ENCODE measurements around the gene NDFIP1. TPM values are rescaled to one million over a fixed set of nuclear protein-coding genes. Genes with fewer than 3 reads are reported as not detected.

The NDFIP1 gene
- total and polyA plus RNA-seq, 2 of the 8 experiments (the other 6 are each of a cell fraction or from before 2014, with no cell fraction given) = 8.8 to 27.1 TPM

DNA sequence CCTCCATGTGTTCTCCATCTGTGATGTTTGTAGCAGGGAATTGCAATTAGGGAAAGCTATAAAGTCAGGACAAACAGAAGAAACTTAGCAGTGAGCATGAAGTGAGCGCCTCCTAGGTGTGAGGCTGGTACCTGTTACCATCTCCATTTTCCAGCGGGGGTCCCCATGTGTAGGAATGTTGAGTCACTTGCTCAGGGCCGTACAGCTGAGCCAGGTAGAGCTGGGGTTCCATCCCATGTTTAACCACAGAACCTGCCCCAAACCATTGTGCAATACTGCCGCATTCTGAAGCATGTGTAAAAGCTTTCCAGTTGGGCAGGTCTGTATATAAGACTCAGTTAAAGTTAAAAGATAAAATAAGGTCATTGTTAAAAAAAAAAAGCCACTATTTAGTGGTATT, 62.7 kb downstream of the NDFIP1 start:
- Histone ChIP-seq H3K9me3 (ENCODE audit: insufficient read depth in 2 of 2, low read depth in 1 of 2, low read length in 1 of 2) (no peaks in the 10 kb centered on the region), H3K27me3 (replicated peaks in 1 of 4; ENCODE audit: control insufficient read depth in 3 of 4, extremely low read depth in 1 of 4, insufficient read depth in 3 of 4, low read length in 3 of 4) (no peaks in the 10 kb centered on the region), H3K14ac (ENCODE audit: insufficient read length) (no peak overlapping the region), H2BK15ac (ENCODE audit: low read length) (no peak overlapping the region), H3K4me1 (replicated peaks in 1 of 4; ENCODE audit: control insufficient read depth in 3 of 4, insufficient read depth in 4 of 4, low read length in 3 of 4) (peaks cover 8 to 16% (median 11%) of the 10 kb centered on the region in 4 experiments; a peak in 6 of 7 replicates), H4K20me1 (replicated peaks in 1 of 2; ENCODE audit: control insufficient read depth in 1 of 2, insufficient read depth in 2 of 2, low read length in 2 of 2) (no peaks in the 10 kb centered on the region), H2BK12ac (ENCODE audit: low read depth, low read length) (0 out of 2 replicates have a peak overlapping the region, but pooled peaks have one; percentile 39), H3K56ac (replicated peaks; ENCODE audit: insufficient read length, low read depth, low read length) (no peak overlapping the region), H2AFZ (ENCODE audit: low read length) (no peak overlapping the region), H3K79me1 (ENCODE audit: low read depth, low read length) (no peaks in the 10 kb centered on the region), H4K91ac (replicated peaks; ENCODE audit: insufficient read length, low read length) (no peak overlapping the region), H3K4me3 (ENCODE audit: extremely low read depth in 1 of 4, insufficient read depth in 2 of 4, low read depth in 3 of 4, low read length in 4 of 4) (no peak overlapping the region), H2BK5ac (ENCODE audit: low read depth, low read length) (no peak overlapping the region), H2BK120ac (replicated peaks; ENCODE audit: low read depth, low read length) (no peak overlapping the region), H4K8ac (ENCODE audit: extremely low read depth, insufficient read depth, low read length) (no peak overlapping the region), H3K4me2 (ENCODE audit: insufficient read depth in 1 of 2, low read depth in 2 of 2, low read length in 2 of 2) (no peak overlapping the region), H3K36me3 (ENCODE audit: control insufficient read depth in 2 of 4, insufficient read depth in 4 of 4, low read length in 3 of 4) (no peaks in the 10 kb centered on the region), H3K23me2 (ENCODE audit: low read depth, low read length) (no peaks in the 10 kb centered on the region), H3K18ac (ENCODE audit: extremely low read depth, low read length) (no peak overlapping the region), H3K9ac (replicated peaks in 1 of 4; ENCODE audit: extremely low read depth in 1 of 4, low read depth in 3 of 4, low read length in 3 of 4) (no peak overlapping the region), H3K4ac (replicated peaks; ENCODE audit: insufficient read length, low read depth, low read length) (no peak overlapping the region), H4K5ac (ENCODE audit: insufficient read length, low read depth, low read length) (no peak overlapping the region), H2BK20ac (ENCODE audit: low read length) (peak overlapping the region; percentile 91; the same call in 1 of the 2 replicates), H3K23ac (ENCODE audit: insufficient read length) (no peak overlapping the region), H3K79me2 (ENCODE audit: control insufficient read depth in 1 of 2, insufficient read depth in 2 of 2, low read length in 2 of 2) (no peaks in the 10 kb centered on the region), H2AK5ac (ENCODE audit: low read depth, low read length) (peak overlapping the region; percentile 16; the same call in 1 of the 2 replicates), H3K27ac (ENCODE audit: low read depth, low read length) (no peak overlapping the region)
- WGBS, 2 experiments (ENCODE audit: extremely low coverage in 1 of 2, insufficient coverage in 1 of 2, insufficient read length in 1 of 2, insufficient replicate concordance in 2 of 2, low coverage in 1 of 2, low lambda C conversion rate in 2 of 2, missing lambda C conversion rate in 1 of 2) = 90% methylated on average over 4 of the region's 4 CpGs; no CpG with 5 or more reads in 1 of the 2 experiments
- ChIA-PET CTCF (ENCODE audit: partially characterized antibody) (interaction anchor here (0.7 to 2.7 kb wide), 12 partner anchors 10 to 1699 kb away, joined by 3 to 12 read pairs (median 4); no protein-coding TSS in a partner anchor), POLR2A (ENCODE audit: partially characterized antibody) (interaction anchor here (1.2 to 1.3 kb wide), 2 partner anchors 9 to 12 kb away, joined by 4 to 5 read pairs; no protein-coding TSS in a partner anchor)
- no peak for DNase-seq (ENCODE audit: low read depth in 1 of 2, low spot score in 2 of 2)
- peak; percentile 13 for FAIRE-seq
- TF ChIP-seq NANOG (IDR thresholded peaks at IDR 0.05; ENCODE audit: insufficient read depth, low read depth, low read length, poor library complexity, severe bottlenecking) (no peak), EP300 (IDR thresholded peaks at IDR 0.05; ENCODE audit: borderline replicate concordance in 1 of 2, low read depth in 2 of 2, low read length in 2 of 2) (no peak), RBBP5 (IDR thresholded peaks at IDR 0.05; ENCODE audit: borderline replicate concordance, low read depth, low read length) (no peak), SUZ12 (IDR thresholded peaks at IDR 0.05; ENCODE audit: low read length) (no peak), CBX5 (IDR thresholded peaks at IDR 0.05; ENCODE audit: low read depth, low read length) (no peak), BRCA1 (IDR thresholded peaks at IDR 0.05; ENCODE audit: low read depth, low read length) (no peak), SP4 (IDR thresholded peaks at IDR 0.05; ENCODE audit: low read length) (no peak), YY1 (IDR thresholded peaks at IDR 0.05; ENCODE audit: low read depth, low read length) (no peak), SP1 (IDR thresholded peaks at IDR 0.05; ENCODE audit: low read depth, low read length) (no peak)
- TF ChIP-seq, protein P1, sequence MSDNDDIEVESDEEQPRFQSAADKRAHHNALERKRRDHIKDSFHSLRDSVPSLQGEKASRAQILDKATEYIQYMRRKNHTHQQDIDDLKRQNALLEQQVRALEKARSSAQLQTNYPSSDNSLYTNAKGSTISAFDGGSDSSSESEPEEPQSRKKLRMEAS (IDR thresholded peaks at IDR 0.05) = 0 out of 2 replicates have a peak, but pooled peaks have one; percentile 37
- TF ChIP-seq, protein P2, sequence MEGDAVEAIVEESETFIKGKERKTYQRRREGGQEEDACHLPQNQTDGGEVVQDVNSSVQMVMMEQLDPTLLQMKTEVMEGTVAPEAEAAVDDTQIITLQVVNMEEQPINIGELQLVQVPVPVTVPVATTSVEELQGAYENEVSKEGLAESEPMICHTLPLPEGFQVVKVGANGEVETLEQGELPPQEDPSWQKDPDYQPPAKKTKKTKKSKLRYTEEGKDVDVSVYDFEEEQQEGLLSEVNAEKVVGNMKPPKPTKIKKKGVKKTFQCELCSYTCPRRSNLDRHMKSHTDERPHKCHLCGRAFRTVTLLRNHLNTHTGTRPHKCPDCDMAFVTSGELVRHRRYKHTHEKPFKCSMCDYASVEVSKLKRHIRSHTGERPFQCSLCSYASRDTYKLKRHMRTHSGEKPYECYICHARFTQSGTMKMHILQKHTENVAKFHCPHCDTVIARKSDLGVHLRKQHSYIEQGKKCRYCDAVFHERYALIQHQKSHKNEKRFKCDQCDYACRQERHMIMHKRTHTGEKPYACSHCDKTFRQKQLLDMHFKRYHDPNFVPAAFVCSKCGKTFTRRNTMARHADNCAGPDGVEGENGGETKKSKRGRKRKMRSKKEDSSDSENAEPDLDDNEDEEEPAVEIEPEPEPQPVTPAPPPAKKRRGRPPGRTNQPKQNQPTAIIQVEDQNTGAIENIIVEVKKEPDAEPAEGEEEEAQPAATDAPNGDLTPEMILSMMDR (IDR thresholded peaks at IDR 0.05; ENCODE audit: control extremely low read depth in 1 of 3, insufficient read depth in 1 of 3, low read depth in 1 of 3, low read length in 3 of 3) = peak; percentile 32 to 49 (median 38); a peak in 3 of 4 replicates
